Stomach (tissue), 4 donors: ENCODE measurements around the gene VEPH1.

Source experiments
- POLR2A ChIP-seq, 4 donors: fragments of 450-650 bp; IDR thresholded peaks; one replicate each; pipeline ENCODE4 v1.6.1; 2016; ENCODE audit warnings: antibody characterized with exemption in 4 of 4, control low read depth in 2 of 4, mild to moderate bottlenecking in 1 of 4, moderate library complexity in 1 of 4
- POLR2AphosphoS5 ChIP-seq, 3 donors: sonication (generic); formaldehyde crosslinking; IDR thresholded peaks; one replicate each; pipeline ENCODE4 v1.6.1; 2016; ENCODE audit warnings: antibody characterized with exemption in 3 of 3
- TF ChIP-seq, protein P1 (sequence below), 7 experiments: fragments of 450-650 bp in 4 of 7; fragments of 200-600 bp in 3 of 7; sonication (generic) in 3 of 7; IDR thresholded peaks; one replicate each; pipeline ENCODE4 v1.5.1; 2016 to 2019; ENCODE audit warnings: antibody characterized with exemption in 7 of 7, control low read depth in 2 of 7, mild to moderate bottlenecking in 1 of 7

- TF ChIP-seq, protein P1, sequence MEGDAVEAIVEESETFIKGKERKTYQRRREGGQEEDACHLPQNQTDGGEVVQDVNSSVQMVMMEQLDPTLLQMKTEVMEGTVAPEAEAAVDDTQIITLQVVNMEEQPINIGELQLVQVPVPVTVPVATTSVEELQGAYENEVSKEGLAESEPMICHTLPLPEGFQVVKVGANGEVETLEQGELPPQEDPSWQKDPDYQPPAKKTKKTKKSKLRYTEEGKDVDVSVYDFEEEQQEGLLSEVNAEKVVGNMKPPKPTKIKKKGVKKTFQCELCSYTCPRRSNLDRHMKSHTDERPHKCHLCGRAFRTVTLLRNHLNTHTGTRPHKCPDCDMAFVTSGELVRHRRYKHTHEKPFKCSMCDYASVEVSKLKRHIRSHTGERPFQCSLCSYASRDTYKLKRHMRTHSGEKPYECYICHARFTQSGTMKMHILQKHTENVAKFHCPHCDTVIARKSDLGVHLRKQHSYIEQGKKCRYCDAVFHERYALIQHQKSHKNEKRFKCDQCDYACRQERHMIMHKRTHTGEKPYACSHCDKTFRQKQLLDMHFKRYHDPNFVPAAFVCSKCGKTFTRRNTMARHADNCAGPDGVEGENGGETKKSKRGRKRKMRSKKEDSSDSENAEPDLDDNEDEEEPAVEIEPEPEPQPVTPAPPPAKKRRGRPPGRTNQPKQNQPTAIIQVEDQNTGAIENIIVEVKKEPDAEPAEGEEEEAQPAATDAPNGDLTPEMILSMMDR (IDR thresholded peaks at IDR 0.05) = no peak
- TF ChIP-seq POLR2A (IDR thresholded peaks at IDR 0.05) (no peak), POLR2AphosphoS5 (IDR thresholded peaks at IDR 0.05) (no peak)
Observed at GRCh38 chr3:157515398-157515797, 12.2 kb upstream of the VEPH1 start.
